HepG2 (cell line): ENCODE measurements around the gene IMPDH1. TPM values are rescaled to one million over a fixed set of nuclear protein-coding genes. Genes with fewer than 3 reads are reported as not detected.

Source experiments
- ATAC-seq: fragments of 200-7000 bp; cut with Tn5 transposase; 3 replicates; pipeline ENCODE4 v1.9.1; 2020; ENCODE audit warnings: mild to moderate bottlenecking, moderate library complexity
- BruUV-seq: library from RNA; stranded (reverse); fragments of 400-500 nt; replicated peaks from 2 replicates; lab custom pipeline; 2021; lab: Mats Ljungman, UMichigan
- CTCF ChIA-PET: fragments of 300-600 bp; formaldehyde crosslinking; extraction: SDS; loops from one replicate; lab custom pipeline; 2021; ENCODE audit warnings: low total read pairs, inconsistent platforms, low intra/inter-chr PET ratio; lab: Yijun Ruan, JAX
- POLR2A ChIA-PET: fragments of 350-600 bp; sonication (Branson Sonifier 250); formaldehyde crosslinking; loops from one replicate; lab custom pipeline; 2020; ENCODE audit warnings: antibody characterized with exemption, inconsistent platforms; lab: Yijun Ruan, JAX
- DNase-seq: peaks from one replicate; pipeline ENCODE4 v3.0.0-alpha.2; 2015; ENCODE audit warnings: low spot score
- FAIRE-seq: peaks from 3 replicates; lab custom pipeline; 2011; peaks lifted over from hg19 to GRCh38; lab: Jason Lieb, UNC
- H2AFZ ChIP-seq: one replicate; pipeline ENCODE4 v1.6.1; 2011; ENCODE audit warnings: low read length, inconsistent platforms
- H3K27ac ChIP-seq: fragments of 300-600 bp; 3 replicates; pipeline ENCODE4 v1.8.0; 2011; ENCODE audit warnings: mixed run types, mild to moderate bottlenecking, mixed read lengths, low read length, inconsistent platforms; ENCODE audit not compliant: insufficient read depth; ENCODE audit errors: extremely low read length
- H3K27me3 ChIP-seq, 2 experiments: fragments of 200-600 bp in 1 of 2; 2 replicates in 1 of 2; 3 replicates in 1 of 2; pipeline versions ENCODE4 v1.6.0 to v1.8.0; 2011; ENCODE audit warnings: low read length in 2 of 2, mild to moderate bottlenecking in 2 of 2, moderate library complexity in 2 of 2, inconsistent platforms in 1 of 2; ENCODE audit not compliant: insufficient read depth in 2 of 2, control insufficient read depth in 1 of 2
- H3K36me3 ChIP-seq, 2 experiments: fragments of 200-600 bp in 1 of 2; replicated peaks in 1 of 2; 2 replicates in 1 of 2; 3 replicates in 1 of 2; pipeline versions ENCODE4 v1.5.1 to v1.8.0; 2011; ENCODE audit warnings: low read length in 2 of 2, inconsistent platforms in 1 of 2; ENCODE audit not compliant: insufficient read depth in 2 of 2, control insufficient read depth in 1 of 2
- H3K4me1 ChIP-seq: 2 replicates; pipeline ENCODE4 v1.5.1; 2012; ENCODE audit warnings: low read length, inconsistent platforms; ENCODE audit not compliant: insufficient read depth
- H3K4me2 ChIP-seq: 2 replicates; pipeline ENCODE4 v1.6.0; 2011; ENCODE audit warnings: low read depth, low read length, inconsistent platforms
- H3K4me3 ChIP-seq, 3 experiments: fragments of 200-600 bp in 1 of 3; sonication (generic), shearing (Covaris generic) in 1 of 3; replicated peaks in 1 of 3; 2 replicates each; pipeline ENCODE4 v1.5.1; 2011 to 2016; ENCODE audit warnings: low read length in 3 of 3, inconsistent platforms in 2 of 3, low read depth in 2 of 3, mild to moderate bottlenecking in 2 of 3, control low read depth in 1 of 3, mixed read lengths in 1 of 3; ENCODE audit not compliant: insufficient read depth in 1 of 3
- H3K79me2 ChIP-seq: one replicate; pipeline ENCODE4 v1.6.1; 2011; ENCODE audit warnings: low read length, inconsistent platforms; ENCODE audit not compliant: insufficient read depth
- H3K9ac ChIP-seq: 2 replicates; pipeline ENCODE4 v1.6.0; 2011; ENCODE audit warnings: mild to moderate bottlenecking, low read depth, low read length, inconsistent platforms; ENCODE audit not compliant: insufficient read depth
- H3K9me3 ChIP-seq: 2 replicates; pipeline ENCODE4 v1.5.1; 2012; ENCODE audit warnings: mild to moderate bottlenecking, low read length
- H4K20me1 ChIP-seq: 2 replicates; pipeline ENCODE4 v1.6.0; 2011; ENCODE audit warnings: inconsistent platforms, mild to moderate bottlenecking, low read length, moderate library complexity; ENCODE audit not compliant: insufficient read depth
- CENPT ChIP-seq: sonication (generic); formaldehyde crosslinking; IDR thresholded peaks from 2 replicates; pipeline ENCODE4 v1.8.0; 2022; ENCODE audit warnings: low read depth, mild to moderate bottlenecking, moderate library complexity, missing genetic modification reagents
- HMG20B ChIP-seq: conservative IDR thresholded peaks from 2 replicates; pipeline ENCODE4 v1.6.1; 2016; ENCODE audit warnings: missing genetic modification reagents, missing compliant biosample characterization
- MLLT10 ChIP-seq: sonication (generic); formaldehyde crosslinking; IDR thresholded peaks from 2 replicates; pipeline ENCODE4 v1.4.0; 2020; ENCODE audit warnings: missing genetic modification reagents
- RBM39 ChIP-seq: fragments of 200-400 bp; formaldehyde crosslinking; IDR thresholded peaks from one replicate; pipeline ENCODE4 v1.6.1; 2018; ENCODE audit warnings: antibody characterized with exemption, mild to moderate bottlenecking, low read depth, low read length; ENCODE audit not compliant: poor library complexity, severe bottlenecking
- WGBS: methylation state at CpG from one replicate; pipeline ENCODE4 v1.1.6; 2017; ENCODE audit warnings: low lambda C conversion rate; 5-methylcytosine and 5-hydroxymethylcytosine counted together
- in situ Hi-C: cut with HindIII; loops from 2 replicates; pipeline ENCODE4 v1.10.0; 2017; ENCODE audit warnings: low pct_unique_long_range_greater_than_20kb; ENCODE audit not compliant: extremely low pct_ligation_motif_present
- intact Hi-C: fragments of 100-400 bp; cut with micrococcal nuclease; formaldehyde crosslinking; loops from one replicate; pipeline ENCODE4 v1.10.0; 2022; ENCODE audit not compliant: unreplicated experiment
- polyA plus RNA-seq, 8 experiments: library from polyadenylated mRNA; depleted of rRNA in 3 of 8; stranded (reverse) in 7 of 8; unstranded in 1 of 8; fragments of >200 nt; fragmentation: Illumina TruSeq in 4 of 8; extraction: Trizol in 4 of 8; gene quantifications; 2 replicates each; pipeline versions ENCODE4 v1.2.1 to v1.2.3, GENCODE V29; 2011 to 2016; ENCODE audit warnings: low read depth in 4 of 8, missing spikeins in 1 of 8, mixed read lengths in 1 of 8; ENCODE audit not compliant: insufficient read depth in 1 of 8
- total RNA-seq, 5 experiments: library from RNA; depleted of rRNA; stranded (reverse); fragments of >200 nt; fragmentation: Illumina TruSeq; extraction: Trizol; gene quantifications; 2 replicates each; pipeline ENCODE4 v1.2.3, GENCODE V29; 2016; ENCODE audit warnings: low read depth in 1 of 5
- TF ChIP-seq, protein P1 (sequence below): sonication (generic); formaldehyde crosslinking; IDR thresholded peaks from 2 replicates; pipeline ENCODE4 v1.4.0; 2020; ENCODE audit warnings: mild to moderate bottlenecking, missing genetic modification reagents
- TF ChIP-seq, protein P2 (sequence below): sonication (generic); formaldehyde crosslinking; IDR thresholded peaks from 2 replicates; pipeline ENCODE4 v1.8.1; 2023; ENCODE audit warnings: mild to moderate bottlenecking, missing genetic modification reagents, borderline replicate concordance
- TF ChIP-seq, protein P3 (sequence below): IDR thresholded peaks from 2 replicates; pipeline ENCODE4 v1.6.1; 2016; ENCODE audit warnings: low read depth, borderline replicate concordance

The IMPDH1 gene
- total and polyA plus RNA-seq, 2 of the 13 experiments (the other 11 are each of a cell fraction or from before 2014, with no cell fraction given), result 22.8 to 34.0 TPM

DNA sequence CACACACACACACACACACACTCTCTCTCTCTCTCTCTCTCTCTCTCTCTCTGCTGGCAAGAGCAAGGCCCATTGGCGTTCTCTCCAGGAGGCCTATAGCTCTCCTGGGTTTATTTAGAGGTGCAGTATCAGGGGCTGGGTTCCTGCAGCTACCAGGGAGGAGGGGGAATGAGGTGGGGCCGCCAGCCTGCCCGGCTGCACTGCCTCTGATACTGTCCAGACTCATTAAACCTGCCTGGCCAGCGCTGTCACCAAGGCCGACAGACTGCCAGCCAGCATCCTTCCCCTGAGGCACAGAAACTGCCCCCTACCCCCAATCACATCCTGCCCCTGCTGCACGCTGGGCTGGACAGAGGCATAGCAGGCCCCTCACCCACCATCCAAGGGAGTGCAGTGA lies 52.6 kb downstream of the IMPDH1 start:
- Histone ChIP-seq H3K36me3 (no peaks in the 10 kb centered on the region), H3K4me1 (peaks cover 12% of the 10 kb centered on the region; the same call in 1 of the 2 replicates), H3K9me3 (no peaks in the 10 kb centered on the region), H2AFZ (no peak overlapping the region)
- 38% methylated on average over 4 of the region's 6 CpGs for WGBS
- intact Hi-C loops (no loop called here), in situ Hi-C loops (no loop called here)
- POLR2A ChIA-PET, result interaction anchor here (0.9 kb wide), 1 partner anchor 9 kb away, joined by 3 read pairs; no protein-coding TSS in a partner anchor
- TF ChIP-seq RBM39 (no peak), CENPT (CRISPR knock-in tag) (no peak)
- TF ChIP-seq, protein P1, sequence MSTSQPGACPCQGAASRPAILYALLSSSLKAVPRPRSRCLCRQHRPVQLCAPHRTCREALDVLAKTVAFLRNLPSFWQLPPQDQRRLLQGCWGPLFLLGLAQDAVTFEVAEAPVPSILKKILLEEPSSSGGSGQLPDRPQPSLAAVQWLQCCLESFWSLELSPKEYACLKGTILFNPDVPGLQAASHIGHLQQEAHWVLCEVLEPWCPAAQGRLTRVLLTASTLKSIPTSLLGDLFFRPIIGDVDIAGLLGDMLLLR (CRISPR knock-in tag), result no peak
- TF ChIP-seq, protein P2, sequence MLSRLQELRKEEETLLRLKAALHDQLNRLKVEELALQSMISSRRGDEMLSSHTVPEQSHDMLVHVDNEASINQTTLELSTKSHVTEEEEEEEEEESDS, result no peak
- TF ChIP-seq, all 625 proteins: peak for 0
- no peak for DNase-seq
- BruUV-seq, result no TSS peak
- Histone ChIP-seq H3K27ac (no peak overlapping the region), H3K27me3 (peaks cover 21 to 66% of the 10 kb centered on the region in 2 experiments; a peak in 4 of 5 replicates), H3K4me2 (no peak overlapping the region), H3K79me2 (no peaks in the 10 kb centered on the region), H4K20me1 (no peaks in the 10 kb centered on the region), H3K4me3 (no peak overlapping the region), H3K9ac (no peak overlapping the region)
- CTCF ChIA-PET, result no interaction called here
- ATAC-seq, result no peak
- FAIRE-seq, result no peak

DNA sequence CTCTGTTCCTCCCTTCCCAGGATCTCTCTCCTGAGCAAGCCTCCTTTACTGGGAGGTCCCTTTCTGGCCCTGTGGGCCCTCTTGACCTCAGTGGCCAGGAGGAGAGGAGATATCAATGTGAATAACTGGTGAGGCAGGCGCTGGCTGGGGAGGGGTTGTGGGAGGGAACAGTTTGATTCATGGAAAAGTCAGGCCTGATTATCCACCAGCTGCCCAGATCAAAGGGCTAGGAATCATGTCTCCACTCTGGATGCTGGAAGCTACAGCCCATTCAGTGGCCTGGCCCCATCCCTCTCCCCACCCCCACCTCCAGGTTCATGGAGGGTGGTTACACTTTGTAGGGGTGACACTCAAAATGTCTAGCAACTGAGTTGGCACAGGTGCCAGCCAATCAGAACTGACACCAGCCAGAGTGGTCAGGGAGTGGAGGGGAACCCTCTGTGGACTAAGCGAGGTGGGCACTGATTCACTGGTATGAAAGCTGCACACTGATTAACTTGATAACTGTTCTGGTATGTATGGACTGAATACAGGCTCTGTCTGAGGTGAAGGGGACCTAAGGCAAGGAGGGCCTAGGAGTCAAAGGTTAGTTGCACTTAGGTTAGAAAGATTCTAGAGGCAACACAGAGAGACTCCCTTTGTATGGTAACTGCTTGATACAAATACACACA lies 53.1 kb downstream of the IMPDH1 start:
- H3K36me3 ChIP-seq, result no peaks in the 10 kb centered on the region
- WGBS, result 6% methylated on average over 2 of the region's 2 CpGs
- H3K4me2 ChIP-seq, result no peak overlapping the region
- ATAC-seq, result no peak
- intact Hi-C loops, result no loop called here
- TF ChIP-seq HMG20B (CRISPR knock-in tag) (no peak), MLLT10 (CRISPR knock-in tag) (no peak)
- TF ChIP-seq, protein P3, sequence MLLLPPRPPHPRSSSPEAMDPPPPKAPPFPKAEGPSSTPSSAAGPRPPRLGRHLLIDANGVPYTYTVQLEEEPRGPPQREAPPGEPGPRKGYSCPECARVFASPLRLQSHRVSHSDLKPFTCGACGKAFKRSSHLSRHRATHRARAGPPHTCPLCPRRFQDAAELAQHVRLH, result no peak
- TF ChIP-seq, all 625 proteins: peak for 0
- ChIA-PET CTCF (no interaction called here), POLR2A (no interaction called here)
- Histone ChIP-seq H3K27me3 (peaks cover 18 to 61% of the 10 kb centered on the region in 2 experiments; a peak in 4 of 5 replicates), H2AFZ (no peak overlapping the region), H3K27ac (no peak overlapping the region), H3K4me1 (peaks cover 7% of the 10 kb centered on the region; the same call in 1 of the 2 replicates), H3K9me3 (no peaks in the 10 kb centered on the region), H3K79me2 (no peaks in the 10 kb centered on the region), H4K20me1 (no peaks in the 10 kb centered on the region), H3K4me3 (no peak overlapping the region), H3K9ac (no peak overlapping the region)
- no peak for DNase-seq
- no TSS peak for BruUV-seq
- no peak for FAIRE-seq
- in situ Hi-C loops, result no loop called here
